Epidermal melanocyte (primary cell): ENCODE measurements around the gene AUTS2.

Experiments used
- DNase-seq: peaks from one replicate; pipeline ENCODE4 v3.0.0; 2011; ENCODE audit warnings: low spot score; ENCODE audit not compliant: insufficient read length

The AUTS2 gene

DNA sequence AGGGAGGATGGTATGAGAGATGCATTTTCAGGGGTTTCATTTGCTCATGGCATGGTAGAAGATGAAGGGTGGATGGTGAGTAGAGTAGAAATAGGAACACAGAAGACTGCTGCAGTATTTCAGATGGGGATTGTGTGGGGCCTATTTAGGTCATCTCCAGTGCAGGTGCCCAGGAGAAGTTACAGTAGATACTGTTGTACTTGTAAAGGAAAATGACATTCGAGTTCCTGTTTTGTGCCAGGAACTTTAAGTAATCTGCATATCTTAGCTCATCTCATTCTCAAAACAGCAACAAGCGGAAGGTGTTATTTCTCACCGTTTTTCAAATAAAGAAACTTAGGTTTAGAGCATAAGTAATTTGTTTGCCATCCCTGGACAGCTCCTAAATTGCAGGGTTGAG, 156.2 kb downstream of the AUTS2 start:
- no peak for DNase-seq

DNA sequence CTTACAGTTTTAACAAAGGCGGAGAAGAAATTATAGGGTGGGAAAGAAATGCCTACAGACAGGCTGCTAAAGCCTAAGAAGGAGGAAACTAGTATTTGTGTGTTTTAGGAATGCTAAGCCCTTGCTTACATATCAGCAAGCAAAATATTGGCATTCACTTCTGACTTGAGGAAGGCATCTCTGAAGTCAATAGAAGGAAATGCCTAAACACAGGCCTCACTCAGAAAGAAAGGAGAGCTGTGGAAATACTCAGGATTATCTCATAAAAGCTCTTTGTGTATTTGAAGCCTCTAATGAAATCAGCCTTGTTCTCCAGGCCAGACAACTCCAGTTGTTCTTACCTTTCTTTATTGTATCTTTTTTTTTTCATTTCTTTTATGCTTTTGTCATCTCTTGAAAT, 158.0 kb downstream of the AUTS2 start:
- DNase-seq: peak; percentile 21

DNA sequence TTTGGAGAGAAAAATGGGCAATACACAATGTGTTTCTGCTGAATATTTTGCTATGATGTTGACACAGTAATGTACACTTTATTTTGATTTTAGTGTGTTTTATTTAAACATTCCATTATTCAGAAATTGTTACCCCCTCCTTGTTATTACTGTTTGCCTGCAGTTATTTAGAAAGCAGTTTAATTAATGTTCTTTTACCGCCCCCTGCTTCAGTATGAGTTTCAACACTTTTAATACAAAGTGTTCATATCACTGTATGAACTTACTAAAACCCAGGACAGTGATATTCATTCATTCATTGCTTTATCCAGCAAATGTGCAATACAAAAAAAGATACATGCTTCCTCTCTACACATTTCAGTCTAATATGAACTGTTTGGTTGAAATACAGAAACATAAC, 159.3 kb downstream of the AUTS2 start:
- DNase-seq: no peak

DNA sequence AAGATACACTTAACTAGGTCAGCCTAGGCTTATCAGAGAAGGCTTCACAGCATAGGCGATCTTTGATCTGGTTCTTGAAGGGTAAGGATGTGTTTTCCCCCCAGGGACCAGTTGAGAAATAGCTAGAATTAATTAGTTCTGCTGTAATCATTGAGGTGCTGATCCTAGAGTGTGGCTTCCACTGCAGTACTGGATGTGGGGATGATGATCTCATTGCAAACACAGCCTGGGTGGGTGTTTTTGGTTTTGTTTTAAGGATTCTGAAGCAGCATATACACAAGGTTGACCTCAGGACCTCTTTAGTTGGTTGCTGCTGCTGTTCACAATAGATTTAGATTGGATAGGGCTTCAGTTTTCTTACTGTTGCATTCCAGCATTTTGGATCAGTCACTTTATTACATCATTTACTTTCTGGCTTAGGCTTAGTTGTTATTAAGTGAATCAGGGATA, 159.7 kb downstream of the AUTS2 start:
- DNase-seq: no peak

DNA sequence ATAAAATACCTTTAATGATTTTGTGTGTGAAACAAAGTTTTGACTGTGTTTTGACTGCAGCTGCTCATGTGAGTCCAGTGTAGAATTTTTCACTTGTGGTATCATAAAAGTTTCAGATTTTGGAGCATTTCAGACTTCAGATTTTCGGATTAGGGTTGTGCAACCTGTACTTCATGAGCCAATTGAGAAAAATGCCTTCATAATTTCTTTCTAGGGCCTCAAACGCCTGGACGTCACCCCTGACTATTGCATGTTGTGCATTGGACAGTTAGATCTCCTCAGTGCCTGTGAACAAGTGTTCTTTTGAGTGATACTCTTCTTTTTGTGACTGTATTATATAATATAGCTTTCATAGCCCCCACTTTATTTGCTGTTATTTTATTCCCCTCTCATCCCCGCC, 161.1 kb downstream of the AUTS2 start:
- DNase-seq: no peak

DNA sequence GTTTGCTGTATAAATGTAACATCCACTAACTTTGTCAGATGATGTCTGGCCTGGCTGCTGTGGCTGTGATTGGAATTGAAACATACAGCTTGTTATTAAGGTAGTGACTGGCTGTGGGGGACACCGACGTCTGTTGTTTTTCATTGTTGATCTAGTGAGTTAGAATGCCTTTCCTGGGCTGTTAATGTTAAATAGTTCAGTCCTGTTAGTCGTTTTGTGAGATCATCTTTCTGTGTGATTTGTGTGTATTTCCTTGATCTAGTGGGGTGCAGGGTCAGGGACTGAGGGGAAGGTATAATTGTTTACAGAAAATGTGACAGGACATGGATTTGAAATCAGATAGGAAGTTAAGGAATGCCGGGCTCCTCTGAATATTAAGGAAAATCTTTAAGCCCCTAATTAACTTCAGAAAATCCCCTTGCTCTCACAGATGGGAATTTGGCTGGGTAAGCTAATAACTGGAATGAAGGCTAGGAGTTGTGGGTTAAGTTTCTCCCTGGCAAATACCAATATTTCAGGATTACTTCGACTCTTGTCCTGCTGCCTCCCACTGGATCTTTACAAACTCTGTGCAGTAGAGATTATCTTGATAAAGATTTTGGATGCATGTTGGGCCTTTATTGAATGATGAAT, 163.1 kb downstream of the AUTS2 start:
- DNase-seq: no peak

DNA sequence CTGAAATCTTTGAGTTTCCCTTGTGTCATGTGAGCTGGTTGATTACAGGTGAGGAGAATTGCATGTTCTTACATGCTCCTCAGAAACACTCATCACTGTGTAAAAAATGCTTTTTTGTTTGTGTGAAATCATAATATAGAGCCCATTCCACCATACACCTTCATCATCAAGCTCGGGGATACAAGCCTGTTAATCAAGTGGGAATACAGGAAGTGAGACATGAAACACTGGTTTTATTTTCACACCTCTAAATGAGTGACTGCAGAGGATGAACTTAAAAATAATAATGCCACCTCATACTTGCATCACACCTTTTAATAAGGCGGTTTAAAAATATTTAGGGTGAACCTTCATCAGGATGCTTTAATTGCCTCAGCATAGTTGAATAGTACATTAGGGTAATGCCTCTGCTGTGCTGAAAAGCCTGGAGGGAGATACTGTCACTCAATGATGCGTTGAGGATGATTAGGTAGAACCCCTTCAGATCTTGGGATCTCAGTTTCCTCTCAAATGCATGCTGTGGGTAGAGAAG, 164.6 kb downstream of the AUTS2 start:
- no peak for DNase-seq

DNA sequence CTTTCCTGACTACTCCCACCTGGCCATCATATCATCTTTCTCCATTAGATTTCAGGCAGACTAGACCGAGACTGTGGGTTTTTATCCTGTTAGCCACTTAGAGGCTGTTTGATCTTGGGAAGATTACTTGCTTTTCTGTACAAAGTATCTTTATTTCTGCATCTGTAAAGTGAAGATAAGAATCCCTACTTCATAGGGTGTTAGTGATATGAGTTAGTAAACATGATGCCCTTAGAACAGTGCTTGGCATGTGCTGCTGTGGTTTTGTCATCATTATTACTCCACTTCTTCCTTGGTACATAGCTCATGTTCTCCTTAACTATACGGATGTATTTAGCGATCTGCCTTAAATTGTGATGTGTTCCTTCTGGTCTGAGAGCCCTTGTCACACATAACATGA, 165.2 kb downstream of the AUTS2 start:
- no peak for DNase-seq

DNA sequence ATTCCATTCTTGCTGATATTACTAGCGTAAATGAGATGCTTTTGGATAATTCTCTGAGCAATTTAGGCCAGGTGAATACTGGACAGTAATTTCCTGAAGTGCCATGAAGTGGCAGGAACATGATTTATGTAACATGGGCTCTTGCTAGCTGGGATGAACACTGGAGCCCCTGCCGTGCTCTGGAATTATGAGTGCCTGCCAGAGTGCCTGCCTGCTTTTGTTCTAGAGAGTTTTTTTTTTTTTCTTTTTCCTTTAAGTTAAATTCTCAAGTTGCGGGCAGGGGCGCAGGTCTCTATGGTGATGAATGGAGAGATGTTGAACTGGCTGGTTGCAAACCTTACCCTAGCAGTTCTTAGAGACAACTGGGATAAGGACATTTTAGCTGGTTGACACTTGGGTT, 165.9 kb downstream of the AUTS2 start:
- DNase-seq: no peak

DNA sequence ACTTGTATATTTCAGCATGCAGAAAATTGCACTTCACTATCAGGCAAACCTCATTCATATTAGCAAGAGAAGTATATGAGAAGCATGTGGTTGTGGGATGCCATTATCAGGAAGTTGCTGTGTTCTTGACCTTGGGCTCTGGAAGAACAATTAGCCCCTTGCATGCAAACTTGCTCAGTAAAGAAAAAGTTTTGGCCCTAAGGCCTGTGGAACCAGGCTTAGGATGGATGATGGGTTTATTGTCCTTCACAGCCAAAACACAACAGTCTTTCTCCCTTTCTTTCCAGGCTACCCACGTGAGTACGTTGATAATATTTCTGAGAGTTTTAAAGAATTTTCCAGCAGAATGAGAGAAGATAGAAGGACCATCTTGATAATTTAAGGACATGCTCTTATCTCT, 166.4 kb downstream of the AUTS2 start:
- no peak for DNase-seq

DNA sequence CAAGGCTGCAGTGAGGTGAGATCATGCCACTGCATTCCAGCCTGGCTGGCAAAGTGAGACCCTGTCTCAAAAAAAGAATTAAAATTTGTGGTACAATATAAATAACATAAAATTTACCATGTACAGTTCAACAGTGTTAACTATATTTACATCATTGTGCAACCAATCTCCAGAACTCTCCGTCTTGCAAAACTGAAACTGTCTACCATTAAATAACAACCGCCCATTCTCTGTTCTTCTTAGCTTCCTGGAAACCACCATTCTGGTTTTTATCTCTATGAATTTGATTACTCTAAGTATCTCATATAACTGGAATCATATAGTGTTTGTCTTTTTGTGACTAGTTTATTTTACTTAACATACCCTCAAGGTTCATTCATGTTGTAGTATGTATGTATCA, 167.6 kb downstream of the AUTS2 start:
- DNase-seq: no peak

DNA sequence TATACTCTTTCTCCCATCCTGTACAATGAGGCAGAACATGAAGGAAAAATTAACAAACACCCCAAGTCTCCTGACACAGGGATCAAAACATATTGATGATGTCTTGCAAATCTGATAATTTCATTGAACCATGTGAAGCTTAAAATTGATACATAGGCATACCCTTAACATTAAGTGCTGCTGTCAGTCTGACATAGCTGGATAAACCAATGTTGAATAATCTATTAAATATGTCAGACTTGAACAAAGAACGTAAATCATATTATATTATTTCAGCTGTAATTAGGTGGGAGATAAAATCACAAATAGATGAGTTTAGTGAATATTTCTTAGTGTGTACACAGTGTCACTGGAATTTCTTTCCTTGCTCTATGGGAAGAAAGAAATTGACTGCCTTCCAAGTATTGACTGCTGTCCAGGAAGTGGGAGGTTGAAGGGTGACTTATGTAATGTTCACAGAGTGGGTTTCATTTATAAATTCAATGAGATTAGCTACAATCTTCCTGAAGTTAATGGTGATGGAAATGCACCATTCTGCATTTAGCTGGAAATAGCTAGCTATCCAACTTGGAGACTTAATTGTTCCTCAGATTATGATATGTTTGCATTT, 170.8 kb downstream of the AUTS2 start:
- DNase-seq: no peak

DNA sequence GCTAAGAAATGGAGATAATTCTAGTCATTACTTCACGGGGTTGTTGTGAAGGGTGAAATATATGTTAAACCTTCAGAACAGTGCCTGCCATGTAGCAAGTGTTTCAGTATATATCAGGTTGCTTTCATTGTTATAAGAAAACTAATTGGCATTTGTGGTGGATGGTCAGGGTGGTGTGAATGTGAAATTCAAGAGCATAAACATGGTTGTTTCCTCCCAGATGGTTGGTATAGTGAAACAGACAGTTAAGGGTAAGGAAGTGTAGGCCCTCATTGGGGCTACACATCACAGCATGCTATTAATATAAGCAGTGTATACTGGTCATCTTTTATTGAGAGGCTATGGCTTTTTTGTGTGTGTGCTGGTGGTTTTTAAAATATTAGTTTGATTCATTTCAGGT, 171.6 kb downstream of the AUTS2 start:
- no peak for DNase-seq

DNA sequence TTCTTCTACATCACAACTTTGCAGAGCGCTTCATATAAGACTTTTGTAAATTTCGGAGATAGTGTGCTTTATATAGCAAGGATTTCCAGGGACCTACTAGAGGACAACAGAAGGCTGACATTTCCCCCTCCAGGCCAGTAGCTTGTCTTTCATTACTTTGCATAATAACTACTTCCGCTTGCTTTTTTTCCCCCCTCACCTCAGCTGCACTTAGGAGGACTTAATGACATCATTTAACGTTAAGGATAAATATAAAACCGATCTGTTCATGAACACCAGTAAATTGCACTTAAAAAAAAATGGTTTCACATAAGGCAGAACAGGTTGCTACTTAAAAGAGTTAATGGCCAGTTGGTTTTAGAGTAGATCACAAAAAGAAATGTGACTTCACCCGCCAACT, 172.3 kb downstream of the AUTS2 start:
- no peak for DNase-seq

DNA sequence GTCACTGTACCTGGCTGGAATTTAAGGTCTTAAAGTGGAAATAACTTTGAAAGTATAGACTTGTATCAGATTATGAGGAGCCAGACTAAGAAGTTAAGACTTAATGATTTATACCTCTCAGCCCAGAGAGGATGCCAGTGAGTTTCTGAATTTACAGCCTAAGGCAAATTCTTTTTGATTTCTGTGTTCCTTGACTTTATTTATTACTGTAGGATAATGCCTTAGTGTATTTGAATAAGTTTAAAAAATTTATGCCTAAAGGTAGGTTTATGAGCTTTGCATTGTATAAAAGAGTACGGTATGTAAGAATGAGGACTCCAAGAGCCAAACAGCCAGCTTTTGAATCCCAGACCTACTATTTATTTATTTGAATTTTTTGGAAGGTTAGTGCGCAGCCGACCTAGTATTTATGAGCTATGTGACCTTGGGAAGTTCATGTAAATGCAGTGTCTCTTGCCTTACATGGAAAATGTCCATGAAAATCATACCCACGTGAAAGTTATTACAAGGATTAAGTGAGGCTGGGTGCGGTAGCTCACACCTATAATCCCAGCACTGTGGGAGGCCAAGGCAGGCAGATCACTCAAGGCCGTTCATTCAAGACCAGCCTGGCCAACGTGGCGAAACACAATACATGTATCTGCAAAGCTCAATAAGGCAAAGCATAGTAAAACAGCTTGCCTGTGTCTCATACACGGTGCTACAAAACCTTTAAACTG, 174.6 kb downstream of the AUTS2 start:
- DNase-seq: no peak

DNA sequence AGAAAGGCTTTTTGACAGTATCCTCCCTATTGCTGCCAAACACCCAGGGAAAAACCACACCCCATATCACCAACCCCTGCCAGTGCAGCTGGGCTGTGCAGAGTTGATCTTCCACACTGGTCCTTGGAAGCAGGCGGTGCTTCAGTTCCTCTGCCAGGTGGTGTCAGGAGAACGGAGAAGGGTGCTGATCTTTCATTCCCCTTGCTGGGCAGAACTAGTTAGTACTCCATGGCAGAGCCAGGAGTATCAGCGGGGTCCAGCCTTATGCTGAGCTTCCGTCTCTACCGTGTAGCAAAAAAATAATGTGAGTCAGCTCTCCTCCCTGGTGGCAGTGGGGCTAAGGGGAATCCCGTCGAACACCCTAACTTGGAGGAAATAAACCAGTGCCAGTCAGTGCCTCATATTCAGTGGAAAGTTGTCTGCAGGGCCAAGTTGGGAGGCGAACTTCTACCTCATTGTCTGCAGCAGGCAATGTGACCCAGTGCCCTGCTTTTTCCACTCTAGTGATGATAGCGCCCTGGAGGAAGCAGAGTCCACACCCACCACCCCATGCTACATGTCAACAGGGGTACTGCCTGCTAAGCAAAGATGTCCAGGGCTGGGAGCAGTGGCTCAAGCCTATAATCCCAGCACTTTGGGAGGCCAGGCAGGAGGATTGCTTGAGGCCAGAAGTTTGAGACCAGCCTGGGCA, 175.4 kb downstream of the AUTS2 start:
- DNase-seq: no peak

DNA sequence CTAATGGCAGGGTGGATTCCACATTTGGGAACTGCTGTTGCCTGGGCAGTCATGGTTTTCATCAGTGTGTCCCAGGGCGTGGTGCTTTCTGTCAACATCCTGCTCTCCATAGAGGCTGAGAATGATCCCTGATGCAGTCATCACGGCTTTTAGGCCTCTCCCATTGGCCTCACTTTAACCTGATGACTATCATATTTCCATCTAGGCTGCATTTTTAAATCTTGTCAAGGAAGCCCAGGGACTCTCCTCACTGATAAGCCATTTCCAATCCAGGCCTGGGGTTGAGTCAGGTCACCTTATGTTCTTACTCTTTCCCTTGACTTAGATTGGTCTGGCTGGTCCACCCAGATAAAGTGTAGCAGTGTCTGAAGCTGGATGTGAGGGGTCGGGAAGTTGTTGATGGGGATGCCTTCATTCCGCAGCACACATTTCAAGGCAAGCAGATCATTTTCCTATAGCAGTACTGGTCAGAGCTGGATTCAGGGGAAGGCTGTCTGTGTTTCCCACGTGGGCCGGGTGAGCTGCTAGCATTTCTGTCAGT, 177.0 kb downstream of the AUTS2 start:
- DNase-seq: no peak

DNA sequence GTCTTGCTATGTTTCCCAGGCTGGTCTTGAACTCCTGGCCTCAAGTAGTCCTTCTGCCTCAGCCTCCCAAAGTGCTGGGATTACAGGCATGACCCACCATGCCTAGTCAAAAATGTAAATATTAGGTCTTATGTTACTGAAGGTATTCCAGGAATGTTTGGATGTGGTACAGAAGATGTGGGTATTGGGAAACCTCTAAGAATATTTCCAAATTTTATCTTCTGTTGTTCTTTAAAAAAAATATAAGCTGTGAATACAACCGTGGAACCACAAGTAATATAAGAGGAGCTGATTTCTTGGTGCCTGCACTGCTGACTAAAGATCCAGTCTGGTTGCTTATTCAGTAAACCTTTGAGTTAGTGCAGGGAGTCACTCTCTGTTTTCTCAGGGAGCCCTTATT, 178.3 kb downstream of the AUTS2 start:
- DNase-seq: no peak

DNA sequence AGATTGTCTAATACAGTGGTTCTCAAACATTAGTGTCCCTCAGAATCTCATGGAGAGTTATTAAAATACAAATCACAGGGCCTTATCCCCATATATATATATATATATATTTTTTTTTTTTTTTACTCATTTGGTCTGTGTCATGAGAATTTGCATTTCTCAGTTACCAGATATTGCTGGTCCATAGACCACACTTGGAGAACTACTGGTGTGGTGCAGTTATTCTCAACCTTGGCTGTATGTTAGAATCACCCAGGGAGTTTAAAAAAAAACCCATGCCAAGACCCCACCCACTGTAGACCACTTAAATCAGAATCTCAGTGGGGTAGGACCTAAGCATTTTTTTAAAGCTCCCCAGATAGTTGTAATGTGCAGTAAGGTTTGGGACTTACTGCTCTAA, 179.9 kb downstream of the AUTS2 start:
- DNase-seq: no peak

DNA sequence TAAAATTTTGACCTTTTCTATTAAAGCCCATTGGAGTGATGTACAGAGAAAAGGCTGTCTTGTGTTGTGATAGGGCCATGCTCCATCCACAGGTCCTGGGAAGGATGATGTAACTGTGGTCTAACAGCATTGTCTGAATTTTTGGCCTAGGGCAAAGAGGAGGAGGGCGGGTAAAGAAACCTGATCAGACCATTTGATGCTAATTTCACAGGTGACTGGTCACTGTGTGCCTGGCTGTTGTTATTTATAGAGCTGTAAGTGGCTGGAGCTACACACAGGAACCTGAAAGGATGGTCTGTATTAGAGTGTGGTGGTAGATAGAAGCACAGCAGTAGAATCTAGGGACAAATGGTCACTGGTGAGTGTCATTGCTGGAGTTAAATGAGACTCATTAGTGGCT, 182.1 kb downstream of the AUTS2 start:
- no peak for DNase-seq

DNA sequence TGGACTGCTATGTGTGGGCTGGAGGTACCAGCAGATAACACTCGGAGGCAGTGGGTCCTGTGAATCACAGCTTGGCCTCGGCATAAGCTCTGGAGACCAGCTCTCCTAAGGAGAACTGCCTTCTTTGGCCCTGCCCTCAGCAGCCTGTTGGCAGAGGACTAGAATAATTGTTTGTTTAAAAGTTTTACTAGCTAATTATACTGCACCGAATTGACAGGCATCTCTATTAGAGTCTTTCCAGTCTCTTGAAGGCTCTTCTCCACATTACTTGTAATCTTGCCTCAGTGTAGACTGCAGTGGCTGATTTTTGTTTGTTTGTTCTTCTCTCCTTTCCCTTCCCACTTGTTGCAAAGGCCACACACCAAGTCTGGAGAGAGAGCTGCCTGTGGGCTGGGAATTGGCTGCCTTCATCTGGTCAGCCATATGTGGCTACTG, 183.2 kb downstream of the AUTS2 start:
- DNase-seq: no peak
